Measurements from ENCODE around the gene SRGAP3. TPM values are rescaled to one million over a fixed set of nuclear protein-coding genes. Genes with fewer than 3 reads are reported as not detected.

SRGAP3 gene
- polyA plus RNA-seq, 3 donors, result 0.27 to 1.3 (median 0.87) TPM

GRCh38 chr3:9116336-9116735, 133.1 kb downstream of the SRGAP3 start:
- no peaks in the 10 kb centered on the region for H3K27me3 Mint-ChIP-seq (ENCODE audit: low read depth in 3 of 3)
- no peak for DNase-seq

GRCh38 chr3:9115336-9115735, 134.1 kb downstream of the SRGAP3 start:
- Histone ChIP-seq H2AFZ (ENCODE audit: insufficient read depth, low read depth, low read length, poor library complexity, severe bottlenecking) (no peak overlapping the region), H3K9ac (ENCODE audit: insufficient read depth, low read length, poor library complexity, severe bottlenecking) (no peak overlapping the region), H3K4me2 (replicated peaks; ENCODE audit: extremely low read depth, low read length, poor library complexity, severe bottlenecking) (no peak overlapping the region), H3K4me3 (replicated peaks in 1 of 3; ENCODE audit: low read depth in 2 of 3, low read length in 3 of 3) (no peak overlapping the region), H3K36me3 (replicated peaks in 1 of 2; ENCODE audit: control insufficient read depth in 1 of 2, insufficient read depth in 2 of 2, low read length in 2 of 2) (no peaks in the 10 kb centered on the region), H3K27ac (ENCODE audit: low read depth in 1 of 2, low read length in 2 of 2) (no peak overlapping the region), H3K9me3 (replicated peaks in 1 of 2; ENCODE audit: control insufficient read depth in 1 of 2, insufficient read depth in 1 of 2, low read length in 2 of 2) (peaks cover 0 to 7% of the 10 kb centered on the region in 2 donors), H3K4me1 (ENCODE audit: control insufficient read depth in 1 of 2, insufficient read depth in 2 of 2, low read length in 2 of 2) (no peaks in the 10 kb centered on the region), H4K20me1 (ENCODE audit: insufficient read depth, low read length) (no peaks in the 10 kb centered on the region), H3K27me3 (ENCODE audit: control insufficient read depth in 2 of 2, insufficient read depth in 2 of 2, low read length in 2 of 2) (no peaks in the 10 kb centered on the region), H3K79me2 (ENCODE audit: insufficient read depth, low read length) (no peaks in the 10 kb centered on the region)
- TF ChIP-seq, protein P1, sequence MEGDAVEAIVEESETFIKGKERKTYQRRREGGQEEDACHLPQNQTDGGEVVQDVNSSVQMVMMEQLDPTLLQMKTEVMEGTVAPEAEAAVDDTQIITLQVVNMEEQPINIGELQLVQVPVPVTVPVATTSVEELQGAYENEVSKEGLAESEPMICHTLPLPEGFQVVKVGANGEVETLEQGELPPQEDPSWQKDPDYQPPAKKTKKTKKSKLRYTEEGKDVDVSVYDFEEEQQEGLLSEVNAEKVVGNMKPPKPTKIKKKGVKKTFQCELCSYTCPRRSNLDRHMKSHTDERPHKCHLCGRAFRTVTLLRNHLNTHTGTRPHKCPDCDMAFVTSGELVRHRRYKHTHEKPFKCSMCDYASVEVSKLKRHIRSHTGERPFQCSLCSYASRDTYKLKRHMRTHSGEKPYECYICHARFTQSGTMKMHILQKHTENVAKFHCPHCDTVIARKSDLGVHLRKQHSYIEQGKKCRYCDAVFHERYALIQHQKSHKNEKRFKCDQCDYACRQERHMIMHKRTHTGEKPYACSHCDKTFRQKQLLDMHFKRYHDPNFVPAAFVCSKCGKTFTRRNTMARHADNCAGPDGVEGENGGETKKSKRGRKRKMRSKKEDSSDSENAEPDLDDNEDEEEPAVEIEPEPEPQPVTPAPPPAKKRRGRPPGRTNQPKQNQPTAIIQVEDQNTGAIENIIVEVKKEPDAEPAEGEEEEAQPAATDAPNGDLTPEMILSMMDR (IDR thresholded peaks at IDR 0.05), result no peak
- Mint-ChIP-seq H3K4me3 (no peak overlapping the region), H3K27me3 (ENCODE audit: low read depth in 3 of 3) (no peaks in the 10 kb centered on the region), H3K36me3 (no peaks in the 10 kb centered on the region), H3K9me3 (peaks cover 0 to 6% (median 4%) of the 10 kb centered on the region in 7 donors), H3K27ac (no peak overlapping the region), H3K4me1 (peaks cover 4% of the 10 kb centered on the region)
- intact Hi-C loops (cut with micrococcal nuclease), result no loop called here
- no CpG with 5 or more reads among the region's 2 CpGs for WGBS (ENCODE audit: insufficient coverage)
- no peak for DNase-seq

More at GRCh38 chr3:9116336-9116735, 133.1 kb downstream of the SRGAP3 start:
- Mint-ChIP-seq H3K9me3 (peaks cover 0 to 4% (median under 1%) of the 10 kb centered on the region in 7 donors), H3K27ac (no peak overlapping the region), H3K4me3 (no peak overlapping the region), H3K4me1 (peaks cover 4% of the 10 kb centered on the region), H3K36me3 (no peaks in the 10 kb centered on the region)
- Histone ChIP-seq H3K4me3 (replicated peaks in 1 of 3; ENCODE audit: low read depth in 2 of 3, low read length in 3 of 3) (no peak overlapping the region), H3K36me3 (replicated peaks in 1 of 2; ENCODE audit: control insufficient read depth in 1 of 2, insufficient read depth in 2 of 2, low read length in 2 of 2) (no peaks in the 10 kb centered on the region), H3K4me1 (ENCODE audit: control insufficient read depth in 1 of 2, insufficient read depth in 2 of 2, low read length in 2 of 2) (no peaks in the 10 kb centered on the region), H3K27me3 (ENCODE audit: control insufficient read depth in 2 of 2, insufficient read depth in 2 of 2, low read length in 2 of 2) (no peaks in the 10 kb centered on the region), H3K27ac (ENCODE audit: low read depth in 1 of 2, low read length in 2 of 2) (no peak overlapping the region), H3K79me2 (ENCODE audit: insufficient read depth, low read length) (no peaks in the 10 kb centered on the region), H4K20me1 (ENCODE audit: insufficient read depth, low read length) (no peaks in the 10 kb centered on the region), H3K9ac (ENCODE audit: insufficient read depth, low read length, poor library complexity, severe bottlenecking) (no peak overlapping the region), H3K4me2 (replicated peaks; ENCODE audit: extremely low read depth, low read length, poor library complexity, severe bottlenecking) (no peak overlapping the region), H2AFZ (ENCODE audit: insufficient read depth, low read depth, low read length, poor library complexity, severe bottlenecking) (no peak overlapping the region), H3K9me3 (replicated peaks in 1 of 2; ENCODE audit: control insufficient read depth in 1 of 2, insufficient read depth in 1 of 2, low read length in 2 of 2) (peaks cover 0 to 7% of the 10 kb centered on the region in 2 donors)
- intact Hi-C loops (cut with micrococcal nuclease), result no loop called here
- TF ChIP-seq, protein P1 (IDR thresholded peaks at IDR 0.05), result no peak
- 91% methylated on average over 1 of the region's 3 CpGs for WGBS (ENCODE audit: insufficient coverage)

Measured in CD14-positive monocyte (primary cell).